HG03196 (cell line): ENCODE results near the gene MMEL1.
"Not testable (repeated sequence)": the region's sequence is repeated elsewhere in the genome, so short reads cannot be mapped to it uniquely, and the experiment has no call there.

Experiments used
- ATAC-seq: cut with Tn5 transposase; IDR thresholded peaks from one replicate; pipeline ENCODE4 v1.9.1; 2021; ENCODE audit not compliant: unreplicated experiment

MMEL1 gene, protein sequence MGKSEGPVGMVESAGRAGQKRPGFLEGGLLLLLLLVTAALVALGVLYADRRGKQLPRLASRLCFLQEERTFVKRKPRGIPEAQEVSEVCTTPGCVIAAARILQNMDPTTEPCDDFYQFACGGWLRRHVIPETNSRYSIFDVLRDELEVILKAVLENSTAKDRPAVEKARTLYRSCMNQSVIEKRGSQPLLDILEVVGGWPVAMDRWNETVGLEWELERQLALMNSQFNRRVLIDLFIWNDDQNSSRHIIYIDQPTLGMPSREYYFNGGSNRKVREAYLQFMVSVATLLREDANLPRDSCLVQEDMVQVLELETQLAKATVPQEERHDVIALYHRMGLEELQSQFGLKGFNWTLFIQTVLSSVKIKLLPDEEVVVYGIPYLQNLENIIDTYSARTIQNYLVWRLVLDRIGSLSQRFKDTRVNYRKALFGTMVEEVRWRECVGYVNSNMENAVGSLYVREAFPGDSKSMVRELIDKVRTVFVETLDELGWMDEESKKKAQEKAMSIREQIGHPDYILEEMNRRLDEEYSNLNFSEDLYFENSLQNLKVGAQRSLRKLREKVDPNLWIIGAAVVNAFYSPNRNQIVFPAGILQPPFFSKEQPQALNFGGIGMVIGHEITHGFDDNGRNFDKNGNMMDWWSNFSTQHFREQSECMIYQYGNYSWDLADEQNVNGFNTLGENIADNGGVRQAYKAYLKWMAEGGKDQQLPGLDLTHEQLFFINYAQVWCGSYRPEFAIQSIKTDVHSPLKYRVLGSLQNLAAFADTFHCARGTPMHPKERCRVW

DNA sequence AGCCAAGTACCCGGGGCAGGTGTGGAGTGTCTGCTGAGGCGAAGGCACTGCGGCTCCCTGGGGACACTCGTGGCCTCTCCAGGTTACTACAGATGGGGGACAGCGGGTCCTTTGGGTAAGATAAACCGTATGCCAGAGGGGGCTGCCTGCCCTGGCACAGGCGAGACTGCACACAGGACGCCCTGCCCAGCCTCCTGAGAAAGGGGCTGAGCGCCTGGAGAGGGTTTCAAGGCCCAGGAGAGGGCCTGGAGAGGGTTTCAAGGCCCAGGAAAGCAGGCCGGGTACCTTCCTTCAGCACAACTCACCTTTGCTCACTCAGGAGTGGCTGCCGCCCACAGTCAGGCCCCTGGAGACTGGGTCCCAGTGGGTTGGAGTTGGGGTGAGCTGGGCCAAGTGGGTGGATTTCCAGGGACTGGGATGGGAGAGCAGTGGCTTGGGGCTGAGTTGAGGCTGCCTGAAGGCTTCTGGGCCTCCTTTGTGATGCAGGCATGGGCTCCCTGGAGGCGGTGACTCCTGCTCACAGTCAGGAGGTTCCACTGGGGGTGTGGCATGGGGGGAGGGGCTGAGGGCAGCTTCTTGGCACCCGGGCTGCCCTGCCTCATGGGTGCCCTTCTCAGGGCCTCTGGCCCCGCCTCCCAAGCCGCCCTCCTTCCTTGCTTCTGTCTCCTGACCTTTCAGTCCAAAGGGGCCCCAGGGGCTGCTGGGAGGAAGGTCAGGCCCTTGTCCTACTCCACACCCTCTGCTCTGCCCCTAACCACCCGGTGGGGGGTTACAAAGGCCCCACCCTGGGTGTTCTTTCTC is at the start of gene MMEL1:
Gene MMEL1, minus strand, starts transcription at position 456 of the 801 bp plus-strand sequence. CDS start 3,532 bp downstream, outside the sequence.
- ATAC-seq = no peak

DNA sequence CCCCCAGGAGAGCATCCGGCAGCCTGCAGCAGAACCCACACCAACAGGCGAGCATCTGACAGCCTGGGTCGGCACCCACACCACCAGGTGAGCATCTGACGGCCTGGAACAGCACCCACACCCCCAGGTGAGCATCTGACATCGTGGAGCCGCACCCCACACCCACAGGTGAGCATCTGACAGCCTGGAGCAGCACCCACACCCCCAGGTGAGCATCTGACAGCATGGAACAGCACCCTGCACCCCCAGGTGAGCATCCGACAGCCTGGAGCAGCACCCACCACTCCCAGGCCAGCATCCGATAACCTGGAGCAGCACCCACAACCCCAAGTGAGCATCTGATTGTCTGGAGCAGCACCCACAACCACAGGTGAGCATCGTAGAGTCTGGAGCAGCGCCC is 43.9 kb upstream of the MMEL1 start:
- not testable (repeated sequence) for ATAC-seq

DNA sequence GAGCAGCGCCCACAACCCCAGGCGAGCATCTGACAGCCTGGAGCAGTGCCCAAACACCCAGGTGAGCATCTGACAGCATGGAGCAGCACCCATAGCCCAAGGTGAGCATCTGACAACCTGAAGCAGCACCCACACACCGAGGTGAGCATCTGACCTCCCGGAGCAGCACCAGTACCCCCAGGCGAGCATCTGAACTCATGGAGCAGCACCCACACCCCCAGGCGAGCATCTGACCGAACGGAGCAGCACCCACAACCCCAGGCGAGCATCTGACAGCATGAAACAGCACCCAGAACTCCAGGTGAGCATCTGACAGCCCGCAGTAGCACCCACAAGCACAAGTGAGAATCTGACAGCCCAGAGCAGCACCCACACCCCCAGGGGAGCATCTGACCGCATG is 38.8 kb upstream of the MMEL1 start:
- ATAC-seq = not testable (repeated sequence)

DNA sequence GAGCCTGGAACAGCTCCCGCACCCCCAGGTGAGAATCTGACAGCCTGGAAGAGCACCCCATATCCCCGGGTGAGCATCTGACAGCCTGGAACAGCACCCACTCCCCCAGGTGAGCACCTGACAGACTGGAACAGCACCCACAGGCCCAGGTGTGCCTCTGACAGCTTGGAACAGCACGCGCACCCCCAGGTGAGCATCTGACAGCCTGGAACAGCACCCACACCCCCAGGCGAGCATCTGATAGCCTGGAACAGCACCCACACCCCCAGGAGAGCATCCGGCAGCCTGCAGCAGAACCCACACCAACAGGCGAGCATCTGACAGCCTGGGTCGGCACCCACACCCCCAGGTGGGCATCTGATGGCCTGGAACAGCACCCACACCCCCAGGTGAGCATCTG is 27.0 kb upstream of the MMEL1 start:
- ATAC-seq = not testable (repeated sequence)

DNA sequence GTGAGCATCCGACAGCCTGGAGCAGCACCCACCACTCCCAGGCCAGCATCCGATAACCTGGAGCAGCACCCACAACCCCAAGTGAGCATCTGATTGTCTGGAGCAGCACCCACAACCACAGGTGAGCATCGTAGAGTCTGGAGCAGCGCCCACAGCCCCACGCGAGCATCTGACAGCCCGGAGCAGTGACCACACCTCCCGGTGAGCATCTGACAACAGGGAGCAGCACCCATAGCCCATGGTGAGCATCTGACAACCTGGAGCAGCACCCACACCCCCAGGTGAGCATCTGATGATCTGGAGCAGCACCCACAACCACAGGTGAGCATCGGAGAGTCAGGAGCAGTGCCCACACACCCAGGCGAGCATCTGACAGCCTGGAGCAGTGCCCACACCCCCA is 25.1 kb upstream of the MMEL1 start:
- not testable (repeated sequence) for ATAC-seq

DNA sequence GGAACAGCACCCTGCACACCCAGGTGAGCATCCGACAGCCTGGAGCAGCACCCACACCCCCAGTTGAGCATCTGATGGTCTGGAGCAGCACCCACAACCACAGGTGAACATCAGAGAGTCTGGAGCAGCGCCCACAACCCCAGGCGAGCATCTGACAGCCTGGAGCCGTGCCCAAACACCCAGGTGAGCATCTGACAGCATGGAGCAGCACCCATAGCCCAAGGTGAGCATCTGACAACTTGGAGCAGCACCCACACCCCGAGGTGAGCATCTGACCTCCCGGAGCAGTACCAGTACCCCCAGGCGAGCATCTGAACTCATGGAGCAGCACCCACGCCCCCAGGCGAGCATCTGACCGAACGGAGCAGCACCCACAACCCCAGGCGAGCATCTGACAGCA is 24.3 kb upstream of the MMEL1 start:
- ATAC-seq = not testable (repeated sequence)

DNA sequence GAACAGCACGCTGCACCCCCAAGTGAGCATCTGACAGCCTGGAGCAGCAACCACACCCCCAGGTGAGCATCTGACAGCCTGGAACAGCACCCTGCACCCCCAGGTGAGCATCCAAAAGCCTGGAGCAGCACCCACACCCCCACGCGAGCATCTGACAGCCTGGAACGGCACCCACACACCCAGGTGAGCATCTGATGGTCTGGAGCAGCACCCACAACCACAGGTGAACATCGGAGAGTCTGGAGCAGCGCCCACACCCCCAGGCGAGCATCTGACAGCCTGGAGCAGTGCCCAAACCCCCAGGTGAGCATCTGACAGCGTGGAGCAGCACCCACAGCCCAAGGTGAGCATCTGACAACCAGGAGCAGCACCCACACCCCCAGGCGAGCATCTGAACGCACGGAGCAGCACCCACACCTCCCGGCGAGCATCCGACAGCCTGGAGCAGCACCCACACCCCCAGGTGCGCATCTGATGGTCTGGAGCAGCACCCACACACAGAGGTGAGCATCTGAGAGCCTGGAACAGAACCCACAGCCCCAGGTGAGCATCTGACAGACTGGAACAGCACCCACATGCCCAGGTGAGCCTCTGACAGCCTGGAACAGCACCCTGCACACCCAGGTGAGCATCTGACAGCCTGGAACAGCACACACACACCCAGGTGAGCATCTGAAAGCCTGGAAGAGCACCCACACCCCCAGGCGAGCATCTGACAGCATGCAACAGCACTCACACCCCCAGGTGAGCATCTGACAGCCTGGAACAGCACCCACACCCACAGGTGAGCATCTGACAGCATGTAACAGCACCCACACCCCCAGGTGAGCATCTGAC is 23.0 kb upstream of the MMEL1 start:
- ATAC-seq = not testable (repeated sequence)

DNA sequence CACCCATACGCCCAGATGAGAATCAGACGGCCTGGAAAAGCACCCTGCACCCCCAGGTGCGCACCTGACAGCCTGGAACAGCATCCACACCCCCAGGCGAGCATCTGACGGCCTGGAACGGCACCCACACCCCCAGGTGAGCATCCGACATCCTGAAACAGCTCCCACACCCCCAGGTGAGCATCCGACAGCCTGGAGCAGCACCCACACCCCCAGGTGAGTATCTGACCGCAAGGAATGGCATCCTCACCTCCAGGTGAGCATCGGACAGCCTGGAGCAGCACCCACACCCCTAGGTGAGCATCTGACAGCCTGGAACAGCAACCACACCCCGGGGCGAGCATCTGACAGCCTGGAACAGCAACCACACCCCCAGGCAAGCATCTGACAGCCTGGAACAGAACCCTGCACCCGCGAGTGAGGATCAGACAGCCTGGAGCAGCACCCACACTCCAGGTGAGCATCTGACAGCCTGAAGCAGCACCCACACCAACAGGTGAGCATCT is 21.7 kb upstream of the MMEL1 start:
- not testable (repeated sequence) for ATAC-seq

DNA sequence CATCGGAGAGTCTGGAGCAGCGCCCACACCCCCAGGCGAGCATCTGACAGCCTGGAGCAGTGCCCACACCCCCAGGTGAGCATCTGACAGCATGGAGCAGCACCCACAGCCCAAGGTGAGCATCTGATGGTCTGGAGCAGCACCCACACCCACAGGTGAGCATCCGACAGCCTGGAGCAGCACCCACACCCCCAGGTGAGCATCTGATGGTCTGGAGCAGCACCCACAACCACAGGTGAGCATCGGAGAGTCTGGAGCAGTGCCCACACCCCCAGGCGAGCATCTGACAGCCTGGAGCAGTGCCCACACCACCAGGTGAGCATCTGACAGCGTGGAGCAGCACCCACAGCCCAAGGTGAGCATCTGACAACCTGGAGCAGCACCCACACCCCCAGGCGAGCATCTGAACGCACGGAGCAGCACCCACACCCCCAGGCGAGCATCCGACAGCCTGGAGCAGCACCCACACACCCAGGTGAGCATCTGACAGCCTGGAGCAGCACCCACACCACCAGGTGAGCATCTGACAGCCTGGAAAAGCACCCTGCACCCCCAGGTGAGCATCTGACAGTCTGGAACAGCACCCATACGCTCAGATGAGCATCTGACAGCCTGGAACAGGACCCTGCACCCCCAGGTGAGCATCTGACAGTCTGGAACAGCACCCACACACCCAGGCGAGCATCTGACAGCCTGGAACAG is 21.1 kb upstream of the MMEL1 start:
- not testable (repeated sequence) for ATAC-seq

DNA sequence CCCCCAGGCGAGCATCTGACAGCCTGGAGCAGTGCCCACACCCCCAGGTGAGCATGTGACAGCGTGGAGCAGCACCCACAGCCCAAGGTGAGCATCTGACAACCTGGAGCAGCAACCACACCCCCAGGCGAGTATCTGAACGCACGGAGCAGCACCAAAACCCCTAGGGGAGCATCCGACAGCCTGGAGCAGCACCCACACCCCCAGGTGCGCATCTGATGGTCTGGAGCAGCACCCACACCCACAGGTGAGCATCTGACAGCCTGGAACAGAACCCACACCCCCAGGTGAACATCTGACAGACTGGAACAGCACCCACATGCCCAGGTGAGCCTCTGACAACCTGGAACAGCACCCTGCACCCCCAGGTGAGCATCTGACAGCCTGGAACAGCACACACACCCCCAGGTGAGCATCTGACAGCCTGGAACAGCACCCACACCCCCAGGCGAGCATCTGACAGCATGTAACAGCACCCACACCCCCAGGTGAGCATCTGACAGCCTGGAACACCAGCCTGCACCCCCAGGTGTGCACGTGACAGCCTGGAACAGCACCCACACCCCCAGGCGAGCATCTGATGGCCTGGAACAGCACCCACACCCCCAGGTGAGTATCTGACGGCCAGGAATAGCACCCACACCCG is 20.2 kb upstream of the MMEL1 start:
- not testable (repeated sequence) for ATAC-seq

DNA sequence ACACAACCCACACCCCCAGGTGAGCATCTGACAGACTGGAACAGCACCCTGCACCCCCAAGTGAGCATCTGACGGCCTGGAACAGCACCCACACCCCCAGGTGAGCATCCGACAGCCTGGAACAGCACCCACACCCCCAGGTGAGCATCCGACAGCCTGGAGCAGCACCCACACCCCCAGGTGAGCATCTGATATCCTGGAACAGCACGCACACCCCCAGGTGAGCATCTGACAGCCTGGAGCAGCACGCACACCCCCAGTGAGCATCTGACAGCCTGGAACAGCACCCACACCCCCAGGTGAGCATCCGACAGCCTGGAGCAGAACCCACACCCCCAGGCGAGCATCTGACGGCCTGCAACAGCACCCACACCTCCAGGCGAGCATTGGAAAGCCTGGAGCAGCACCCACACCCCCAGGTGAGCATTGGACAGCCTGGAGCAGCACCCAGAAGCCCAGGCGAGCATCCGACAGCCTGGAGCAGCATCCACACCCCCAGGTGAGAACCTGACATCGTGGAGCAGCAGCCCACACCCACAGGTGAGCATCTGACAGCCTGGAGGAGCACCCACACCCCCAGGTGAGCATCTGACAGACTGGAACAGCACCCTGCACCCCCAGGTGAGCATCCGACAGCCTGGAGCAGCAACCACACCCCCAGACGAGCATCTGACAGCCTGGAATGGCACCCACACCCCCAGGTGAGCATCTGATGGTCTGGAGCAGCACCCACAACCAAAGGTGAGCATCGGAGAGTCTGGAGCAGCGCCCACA is 19.5 kb upstream of the MMEL1 start:
- ATAC-seq = not testable (repeated sequence)

DNA sequence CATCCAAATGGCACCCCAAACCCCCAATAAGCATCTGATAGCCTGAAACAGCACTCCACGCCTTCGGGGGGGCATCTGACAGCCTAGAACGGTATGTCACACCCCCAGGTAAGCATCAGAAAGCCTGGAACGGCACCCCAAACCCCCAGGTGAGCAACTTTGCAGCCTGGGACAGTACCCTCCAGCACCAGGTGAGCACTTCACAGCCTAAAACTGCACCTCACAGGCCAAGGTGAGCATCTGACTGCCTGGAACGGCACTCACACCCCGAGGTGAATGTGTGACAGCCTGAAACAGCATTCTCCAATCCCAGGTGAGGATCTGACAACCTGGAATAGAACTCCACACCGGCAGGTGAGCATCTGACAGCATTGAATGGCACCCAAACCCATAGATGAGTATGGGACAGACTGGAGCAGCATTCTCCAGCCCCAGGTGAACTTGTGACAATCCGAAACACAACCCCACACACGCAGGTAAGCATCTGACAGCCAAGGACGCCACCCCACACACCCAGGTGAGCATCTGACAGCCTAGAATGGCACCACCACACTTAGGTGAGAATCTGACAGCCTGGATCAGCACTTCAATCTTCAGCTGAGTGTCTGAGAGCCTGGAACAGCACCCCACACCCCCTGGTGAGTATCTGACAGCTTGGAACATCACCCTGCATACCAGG is 18.3 kb upstream of the MMEL1 start:
- no peak for ATAC-seq

DNA sequence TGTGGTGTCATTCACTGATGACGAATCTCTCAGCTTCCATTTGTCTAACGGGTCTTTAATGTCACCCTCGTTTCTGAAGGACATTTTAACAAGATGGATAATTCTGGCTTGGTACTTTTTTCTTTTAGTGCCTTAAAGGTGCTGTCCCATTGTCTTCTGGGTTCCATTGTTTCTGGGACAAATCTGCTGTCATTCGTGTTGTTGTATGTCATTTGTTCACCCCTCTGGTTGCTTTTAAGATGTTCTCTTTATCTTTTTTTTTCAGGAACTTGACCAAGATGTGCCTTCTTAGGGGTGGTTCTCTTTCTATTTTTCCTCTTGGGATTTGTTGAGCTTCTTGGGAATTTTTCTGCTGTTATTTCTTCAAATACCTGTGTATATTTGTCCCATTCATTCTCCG is 14.0 kb upstream of the MMEL1 start:
- no peak for ATAC-seq

DNA sequence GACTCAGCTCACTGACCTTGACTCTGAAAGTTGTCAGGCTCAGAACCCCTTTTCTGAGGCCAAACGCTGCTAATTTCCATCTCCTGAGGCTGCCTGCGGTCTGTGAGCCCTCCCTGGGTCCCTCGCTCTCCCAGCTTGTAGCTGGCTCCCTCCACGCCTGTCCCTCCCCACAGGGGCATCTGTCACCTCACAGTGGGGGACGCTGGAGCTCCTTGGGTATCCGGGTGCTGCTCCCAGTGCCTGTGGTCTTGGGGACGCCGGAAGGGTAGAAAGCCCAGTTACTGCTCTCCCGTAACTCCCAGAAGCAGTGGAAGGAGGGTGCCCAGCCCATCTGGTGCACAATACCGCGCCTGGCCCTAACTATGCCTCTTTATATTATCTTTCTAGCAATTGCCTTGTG is 13.0 kb upstream of the MMEL1 start:
- no peak for ATAC-seq

DNA sequence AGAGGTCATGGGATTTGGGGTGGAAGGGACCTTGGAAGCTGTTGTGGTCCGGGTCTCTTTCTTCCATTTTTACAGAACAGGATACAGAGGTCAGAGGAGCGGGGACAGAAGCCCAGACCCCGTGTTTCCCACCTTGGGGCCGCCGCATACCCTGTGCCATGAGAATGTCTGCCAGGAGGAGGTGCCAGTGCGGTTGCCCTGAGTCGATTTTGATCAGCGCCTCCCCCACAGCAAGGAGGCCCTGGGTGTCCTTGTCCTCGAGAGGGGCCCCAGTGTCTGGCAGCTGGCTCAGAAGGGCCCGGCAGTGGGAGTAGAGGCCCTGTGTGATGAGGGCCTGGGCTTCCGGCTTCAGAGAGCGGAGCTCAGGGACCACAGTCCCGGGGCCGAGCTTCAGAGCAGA is 12.3 kb upstream of the MMEL1 start:
- ATAC-seq = no peak

DNA sequence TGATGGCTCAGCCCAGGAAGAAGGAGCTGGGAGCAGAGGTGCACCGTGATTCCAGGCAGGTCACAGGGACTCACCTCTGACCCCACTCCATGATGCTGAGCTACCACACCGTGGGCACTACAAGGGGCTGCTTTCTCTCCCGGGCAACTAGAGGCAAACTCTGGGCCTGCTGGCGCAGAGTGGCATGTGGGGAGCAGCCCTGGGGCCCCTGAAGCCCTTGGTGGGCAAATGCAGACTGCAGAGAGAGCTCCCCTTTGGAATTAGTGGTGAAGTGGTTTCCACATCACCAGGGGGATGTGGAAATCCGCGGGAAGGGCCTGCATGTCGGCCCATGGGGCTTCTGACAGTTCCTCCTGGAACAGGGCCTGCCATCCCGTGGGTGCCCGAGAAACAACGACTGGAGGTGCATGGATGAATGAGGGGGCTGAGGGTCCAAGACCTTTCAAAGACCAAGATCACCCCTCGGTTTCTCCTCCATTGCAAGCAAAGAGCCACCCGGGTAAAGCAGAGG is 11.8 kb upstream of the MMEL1 start:
- ATAC-seq = no peak

DNA sequence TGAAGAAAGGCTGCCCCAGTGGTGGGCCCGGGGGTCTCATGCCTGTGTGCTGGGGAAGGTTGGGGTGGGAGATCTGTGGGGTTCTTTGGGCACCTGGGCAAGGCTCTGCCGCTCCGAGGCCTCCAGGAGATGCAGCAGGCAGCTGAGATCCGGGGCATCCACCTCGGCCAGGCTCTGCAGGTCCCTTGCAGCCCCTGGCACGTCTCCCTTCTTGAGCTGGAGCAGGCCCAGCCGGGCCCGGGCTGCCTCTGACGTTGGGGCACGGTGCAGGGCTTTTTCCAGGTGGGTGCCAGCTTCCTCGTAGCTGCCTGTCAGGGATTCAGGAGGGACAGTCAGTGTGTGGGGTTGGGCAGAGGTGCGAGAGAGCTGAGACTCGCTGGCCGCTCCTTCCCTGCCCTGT is 11.4 kb upstream of the MMEL1 start:
- no peak for ATAC-seq
